Activated CD8-positive, alpha-beta memory T cell treated with anti-CD3 and anti-CD28 coated beads, Interleukin-2, amount 50 U/mL, for 24 hours (primary cell): ENCODE results near the gene LHFPL3.

Experiments used
- DNase-seq: peaks from one replicate; pipeline ENCODE4 v3.0.0-alpha.2; 2020; ENCODE audit errors: extremely low read depth

Gene LHFPL3

DNA sequence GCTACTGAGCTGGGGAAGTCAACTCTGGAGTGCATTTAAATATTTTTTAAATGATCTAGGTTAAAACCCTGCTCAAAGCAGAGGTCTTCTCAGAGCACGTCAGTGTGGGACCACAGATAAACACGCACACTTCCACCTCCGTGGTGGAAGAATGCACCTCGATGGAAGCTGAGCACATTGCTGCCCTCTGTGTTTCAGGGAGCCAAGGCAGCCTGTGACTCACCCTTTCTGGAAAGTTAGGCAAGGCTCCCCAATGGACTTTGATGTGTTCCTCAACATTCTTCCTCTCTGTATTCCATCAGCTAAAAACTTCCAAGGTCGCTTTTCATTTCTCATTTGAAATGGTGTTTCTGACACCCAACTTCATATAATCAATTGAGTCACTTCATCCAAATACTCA lies 514.8 kb downstream of the LHFPL3 start:
- no peak for DNase-seq

DNA sequence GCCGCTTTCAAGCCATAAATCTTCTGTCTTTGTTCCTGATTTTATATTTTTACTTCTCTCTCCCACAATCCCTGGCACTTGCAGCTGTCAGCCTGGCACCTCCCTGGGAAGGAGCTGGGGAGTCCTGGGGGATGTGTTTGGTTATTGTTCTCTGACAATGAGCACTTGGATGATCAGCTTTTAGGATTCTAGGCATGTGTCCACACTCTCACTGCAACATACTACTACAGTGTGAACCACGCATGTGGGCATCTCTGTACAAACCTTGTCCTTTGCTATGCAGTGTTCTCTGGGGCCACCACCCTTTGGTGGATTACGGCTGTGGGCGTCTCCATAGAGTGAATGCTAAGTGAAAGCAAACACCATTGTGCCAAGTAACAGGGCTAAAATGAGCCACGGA lies 517.2 kb downstream of the LHFPL3 start:
- no peak for DNase-seq

DNA sequence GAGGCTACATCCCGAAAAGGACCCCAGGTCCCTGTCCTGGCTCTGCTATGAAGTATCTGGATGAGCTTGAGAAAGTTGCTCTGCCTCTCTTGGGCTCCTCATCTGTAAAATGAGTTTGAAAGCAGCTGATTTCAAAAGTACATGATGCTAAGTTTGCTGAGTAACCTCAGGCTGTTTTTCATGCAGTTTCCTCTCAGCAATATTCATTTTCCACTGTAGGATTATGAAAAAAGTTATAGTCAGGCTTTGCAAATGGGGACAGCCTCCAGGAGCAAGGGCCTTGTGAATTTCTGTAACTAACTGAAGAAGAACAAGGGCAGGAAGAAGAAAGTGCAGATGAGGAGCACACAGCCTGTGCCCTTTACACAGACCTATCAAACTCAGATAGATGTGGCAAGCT lies 518.3 kb downstream of the LHFPL3 start:
- no peak for DNase-seq

DNA sequence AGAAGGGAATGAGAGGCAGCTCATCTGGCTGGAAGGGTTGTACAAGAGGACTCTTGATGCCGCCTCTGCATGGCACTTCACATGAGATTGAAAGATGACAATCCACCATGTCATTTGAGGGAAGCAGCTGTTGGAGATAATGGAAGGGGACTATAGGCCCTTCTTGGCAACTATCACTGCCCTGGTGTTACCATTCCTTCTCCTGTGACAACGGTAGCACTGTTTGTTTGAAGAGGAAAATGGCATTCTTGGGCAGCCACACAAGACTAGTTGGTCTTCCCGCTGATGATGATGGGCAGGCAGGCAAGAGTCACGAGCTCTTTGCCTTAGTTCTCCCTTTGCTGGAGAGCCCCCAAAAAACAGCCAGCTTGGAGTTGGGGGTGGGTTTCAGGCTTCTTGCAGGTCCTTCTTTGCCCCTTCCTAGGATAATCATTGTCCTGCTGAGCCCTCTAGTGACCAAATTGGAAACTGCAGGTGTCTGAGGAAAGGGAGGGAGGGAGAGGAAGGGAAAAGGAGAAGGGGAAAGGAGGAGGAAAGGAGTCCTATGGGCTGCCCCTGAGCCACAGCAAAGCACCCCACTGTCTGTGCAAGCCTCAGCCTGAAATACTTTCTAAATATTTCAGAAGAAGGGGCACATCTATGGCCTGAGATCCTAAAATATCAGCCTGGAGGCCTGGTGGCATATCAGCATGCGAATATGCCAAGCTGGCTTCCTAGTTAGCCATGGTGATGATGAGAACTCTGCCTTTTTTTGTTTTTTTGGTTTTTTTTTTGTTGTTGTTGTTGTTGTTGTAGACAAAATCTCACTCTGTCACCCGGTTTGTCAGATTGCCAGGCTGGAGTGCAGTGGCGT lies 520.0 kb downstream of the LHFPL3 start:
- no peak for DNase-seq

DNA sequence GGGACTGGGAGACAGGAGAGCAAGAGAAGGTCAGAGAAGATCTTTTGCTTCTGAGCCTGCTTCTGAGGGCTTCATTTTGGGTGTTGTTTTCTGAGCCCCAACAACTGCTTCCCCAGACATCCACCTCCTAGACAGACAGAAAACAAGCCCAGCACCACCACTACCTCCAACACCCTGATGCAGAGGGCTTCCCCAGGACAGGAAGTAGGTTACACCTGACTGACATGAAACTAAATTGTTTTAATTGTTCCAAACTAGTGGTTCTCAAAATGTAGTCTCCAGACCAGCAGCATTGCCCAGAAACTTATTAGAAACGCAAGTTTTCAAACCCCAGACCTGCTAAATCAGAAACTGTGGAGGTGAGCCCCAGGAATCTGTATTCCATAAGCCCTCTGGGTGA lies 522.0 kb downstream of the LHFPL3 start:
- no peak for DNase-seq

DNA sequence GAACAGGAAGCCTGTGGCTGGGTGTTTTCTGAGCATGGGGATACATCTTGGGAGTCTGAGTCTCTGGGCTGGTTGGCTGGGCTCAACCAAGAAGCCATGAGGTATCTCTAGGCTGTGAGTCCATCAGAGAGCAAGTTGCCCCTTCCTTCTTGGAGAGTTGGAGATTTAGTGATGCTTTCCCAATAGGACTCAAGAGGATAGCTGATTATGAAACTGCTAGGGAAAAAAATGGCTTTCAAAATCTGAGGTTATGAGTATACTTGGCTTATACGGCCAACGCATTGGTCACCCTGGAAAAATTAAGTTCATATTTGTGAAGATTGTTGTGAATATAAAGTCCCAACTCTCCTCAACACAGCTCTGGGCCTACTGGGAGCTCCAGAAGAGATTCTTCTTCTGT lies 522.9 kb downstream of the LHFPL3 start:
- no peak for DNase-seq

DNA sequence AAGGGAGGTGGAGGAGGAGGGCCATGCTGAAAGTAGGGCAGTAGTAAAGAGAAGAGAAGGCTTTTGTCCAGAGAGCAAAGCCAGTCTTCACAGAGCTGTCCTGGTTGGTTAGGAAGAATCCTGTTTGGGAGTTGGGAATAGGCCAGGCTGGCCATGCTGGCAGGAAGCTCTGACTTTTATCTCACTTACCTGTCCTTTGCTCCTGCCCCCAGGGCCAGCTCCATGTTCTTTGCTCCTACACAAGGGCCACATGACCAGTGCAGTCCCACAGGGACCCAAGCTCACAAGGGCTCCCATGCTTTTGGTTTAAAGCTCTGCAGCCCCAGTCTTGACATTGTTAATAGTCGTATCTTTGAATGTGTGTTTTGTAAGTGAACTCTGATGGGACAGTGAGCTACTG lies 524.0 kb downstream of the LHFPL3 start:
- no peak for DNase-seq

DNA sequence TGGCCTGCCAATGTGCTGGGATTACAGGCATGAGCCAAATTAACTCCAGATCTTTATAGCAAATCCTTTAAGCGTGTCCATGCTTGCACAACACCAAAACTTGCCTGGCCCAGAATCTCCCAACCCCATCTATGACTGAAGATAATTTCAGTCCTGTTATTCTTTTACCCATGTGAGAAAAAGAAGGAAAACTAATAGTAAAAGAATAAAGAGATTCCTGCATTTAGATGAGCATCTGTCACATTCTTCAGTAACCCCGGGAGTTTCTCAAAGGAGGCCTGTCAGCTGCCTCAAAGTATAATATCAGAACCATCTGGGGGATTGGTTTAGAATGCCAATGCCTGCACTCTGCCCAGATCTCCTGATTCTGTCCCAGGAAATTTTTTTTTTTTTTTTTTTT lies 527.5 kb downstream of the LHFPL3 start:
- DNase-seq: no peak

DNA sequence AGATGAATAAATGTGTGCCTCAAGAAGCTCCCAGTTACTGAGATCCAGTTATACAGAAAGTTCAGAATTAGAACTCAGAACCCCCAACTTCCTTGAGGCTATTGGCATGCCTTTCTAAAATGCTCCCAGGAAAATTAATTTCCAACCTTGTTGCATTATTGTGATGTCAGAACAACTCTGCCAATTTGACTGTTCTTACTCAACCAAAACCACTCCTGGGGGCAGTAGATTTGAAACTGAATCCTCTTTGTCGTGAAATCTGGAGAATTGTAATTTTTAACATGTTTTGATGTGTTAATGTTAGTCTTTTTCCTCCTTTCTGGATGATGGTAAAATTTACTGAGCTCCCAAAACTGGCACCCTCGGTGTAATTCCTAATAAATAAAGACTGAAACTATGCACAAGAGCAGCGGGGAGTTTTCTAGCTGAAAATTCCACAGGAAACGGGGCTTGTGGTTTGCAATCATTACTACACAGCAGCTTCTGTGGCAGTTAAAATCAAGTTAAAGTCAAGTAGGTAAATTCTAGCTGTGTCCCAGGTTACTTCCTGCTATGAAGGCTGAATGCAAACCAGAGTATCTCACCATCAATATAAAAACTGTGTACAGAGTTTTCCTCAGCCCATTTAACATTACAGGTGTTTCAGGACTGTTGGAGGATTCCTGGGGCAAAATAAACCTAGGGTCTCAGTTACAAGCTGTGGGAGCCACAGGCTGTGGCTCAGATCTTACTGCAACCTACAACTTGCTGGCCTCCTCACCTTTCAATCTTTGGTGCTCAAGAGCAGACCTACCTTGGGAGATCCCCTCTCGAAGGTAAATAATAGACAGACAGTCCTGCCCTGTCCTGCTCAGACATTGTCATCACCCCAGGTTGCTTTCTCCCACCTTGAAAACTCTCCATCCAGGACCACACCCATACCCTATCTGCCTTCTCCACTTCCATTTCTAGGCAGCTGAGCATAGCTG lies 529.3 kb downstream of the LHFPL3 start:
- DNase-seq: no peak

DNA sequence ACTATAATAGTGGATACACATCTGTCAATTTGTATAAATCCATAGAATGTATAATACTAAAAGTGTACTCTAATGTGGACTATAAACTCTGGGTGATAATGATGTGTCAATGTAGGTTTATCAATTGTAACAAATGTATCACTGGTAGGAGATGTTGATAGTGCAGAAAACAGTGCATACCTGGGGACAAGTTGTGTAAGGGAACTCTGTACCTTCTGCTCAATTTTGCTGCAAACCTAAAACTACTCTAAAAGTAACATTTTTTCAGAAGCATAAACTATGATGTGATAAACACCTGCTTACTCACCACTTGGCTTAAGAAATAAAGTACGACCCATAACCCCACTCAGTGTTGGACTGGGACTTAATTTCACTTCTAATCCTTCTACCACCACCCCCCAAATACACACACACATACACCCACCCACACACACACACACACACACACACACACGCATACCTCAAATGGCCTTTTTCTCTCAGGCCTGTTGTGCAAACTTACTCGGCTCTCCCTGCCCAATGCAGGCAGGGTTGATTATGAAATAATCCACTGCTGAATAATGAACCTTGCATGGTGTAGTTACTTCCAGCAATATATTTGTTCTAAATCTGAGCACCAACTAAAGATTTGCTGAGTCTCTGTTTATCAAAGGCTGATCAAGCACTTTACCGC lies 531.5 kb downstream of the LHFPL3 start:
- no peak for DNase-seq

DNA sequence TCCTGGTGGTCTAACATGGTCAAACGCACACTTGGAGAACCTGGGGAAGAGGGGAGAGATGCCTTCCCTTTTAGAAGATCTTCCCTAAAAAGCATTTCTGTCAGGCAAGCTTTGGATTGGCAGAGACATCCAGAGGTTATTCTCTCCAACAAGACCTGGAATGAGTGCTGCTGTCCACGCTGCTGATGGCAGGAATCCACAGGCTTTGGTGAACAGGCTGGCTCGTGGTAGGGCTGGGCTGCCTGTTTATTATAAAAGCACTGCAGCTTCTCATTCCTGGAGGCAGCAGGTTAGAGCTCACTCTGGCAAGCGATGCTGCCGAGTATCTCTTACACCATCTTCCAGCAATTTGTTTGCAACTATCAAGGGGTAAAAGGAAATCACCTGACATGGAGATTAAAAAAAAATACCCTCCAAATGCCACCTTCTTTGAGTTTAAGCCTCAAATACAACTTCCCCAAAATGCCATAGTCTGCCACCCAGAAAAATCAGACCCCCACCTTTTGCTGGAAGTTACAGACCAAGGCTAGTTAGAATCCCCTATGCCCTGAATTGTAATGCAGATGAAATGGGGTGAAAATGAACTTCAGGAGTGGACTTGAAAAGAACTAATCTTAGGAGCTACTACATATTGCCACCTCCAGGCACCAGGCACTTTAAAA lies 533.5 kb downstream of the LHFPL3 start:
- no peak for DNase-seq

DNA sequence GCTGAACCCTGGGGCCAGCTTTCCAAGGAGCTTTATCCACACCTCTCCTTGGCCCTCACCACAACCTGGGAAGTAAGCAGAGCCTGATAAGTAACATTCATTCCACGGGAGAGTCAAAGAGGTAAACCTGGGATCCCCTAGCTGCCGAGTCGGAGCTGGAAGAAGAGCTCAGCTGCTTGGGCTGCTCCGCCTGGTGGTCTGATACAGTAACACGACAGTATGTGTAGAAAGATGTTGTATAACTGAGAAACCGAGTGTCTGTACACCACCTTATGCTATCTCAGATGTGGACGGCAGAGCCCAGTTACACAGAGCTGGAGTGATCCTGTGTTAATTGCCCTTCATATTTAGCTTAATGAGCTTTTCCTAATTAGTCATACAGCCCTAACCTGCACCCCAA lies 534.3 kb downstream of the LHFPL3 start:
- no peak for DNase-seq

DNA sequence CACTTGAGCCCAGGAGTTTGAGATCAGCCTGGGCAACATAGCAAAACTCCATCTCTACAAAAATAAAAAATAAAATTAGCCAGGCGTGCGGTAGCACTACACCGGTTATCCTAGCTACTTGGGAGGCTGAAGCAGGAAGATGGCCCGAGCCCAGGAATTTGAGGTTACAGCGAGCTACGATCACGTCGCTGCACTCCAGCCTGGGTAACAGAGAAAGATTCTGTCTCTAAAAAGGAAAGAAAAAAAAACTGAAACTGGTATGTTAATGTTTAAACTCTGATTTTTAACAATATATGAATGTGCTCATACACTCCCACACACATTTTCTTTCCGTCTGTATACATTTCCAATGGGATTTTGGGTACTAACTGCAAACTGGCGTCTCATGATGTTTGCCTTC lies 545.0 kb downstream of the LHFPL3 start:
- DNase-seq: no peak

DNA sequence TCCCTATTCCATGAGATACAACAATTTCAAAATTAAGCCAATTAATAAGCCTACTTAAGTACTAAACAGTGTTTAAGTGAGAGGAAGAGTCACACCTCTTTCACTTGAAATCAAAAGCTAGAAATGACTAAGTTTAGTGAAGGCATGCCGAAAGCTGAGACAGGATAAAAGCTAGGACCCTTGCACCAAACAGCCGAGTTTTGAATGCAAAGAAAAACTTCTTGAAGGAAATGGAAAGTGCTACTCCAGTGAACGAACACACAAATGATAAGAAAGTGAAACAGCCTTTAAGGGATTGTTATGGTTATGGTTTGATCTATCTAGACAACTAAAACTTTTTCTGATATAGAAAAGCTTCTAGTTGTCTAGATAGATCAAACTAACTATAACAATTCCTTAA lies 550.2 kb downstream of the LHFPL3 start:
- DNase-seq: no peak

DNA sequence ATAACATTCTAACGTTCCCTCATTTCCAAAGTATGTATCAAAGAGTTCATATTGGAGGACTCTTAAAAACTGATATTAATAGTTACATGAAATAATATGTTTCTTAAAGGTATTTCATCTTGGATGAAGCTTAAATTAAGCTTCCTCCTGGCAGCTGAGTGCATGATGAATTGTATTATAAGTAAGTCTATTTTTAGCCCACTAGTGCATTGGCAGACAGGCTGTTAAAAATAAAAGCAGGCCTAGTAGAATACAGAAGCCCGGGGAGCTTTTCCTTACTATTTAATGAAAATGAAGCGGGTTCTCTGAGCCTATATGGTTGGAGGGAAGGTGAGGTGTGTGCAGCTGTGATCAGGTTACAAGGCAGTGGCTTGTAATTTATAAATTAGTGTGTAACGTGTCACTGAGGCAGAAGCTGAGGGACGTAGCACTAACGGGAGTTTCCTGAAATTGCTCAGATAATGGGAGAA lies 554.9 kb downstream of the LHFPL3 start:
- no peak for DNase-seq

DNA sequence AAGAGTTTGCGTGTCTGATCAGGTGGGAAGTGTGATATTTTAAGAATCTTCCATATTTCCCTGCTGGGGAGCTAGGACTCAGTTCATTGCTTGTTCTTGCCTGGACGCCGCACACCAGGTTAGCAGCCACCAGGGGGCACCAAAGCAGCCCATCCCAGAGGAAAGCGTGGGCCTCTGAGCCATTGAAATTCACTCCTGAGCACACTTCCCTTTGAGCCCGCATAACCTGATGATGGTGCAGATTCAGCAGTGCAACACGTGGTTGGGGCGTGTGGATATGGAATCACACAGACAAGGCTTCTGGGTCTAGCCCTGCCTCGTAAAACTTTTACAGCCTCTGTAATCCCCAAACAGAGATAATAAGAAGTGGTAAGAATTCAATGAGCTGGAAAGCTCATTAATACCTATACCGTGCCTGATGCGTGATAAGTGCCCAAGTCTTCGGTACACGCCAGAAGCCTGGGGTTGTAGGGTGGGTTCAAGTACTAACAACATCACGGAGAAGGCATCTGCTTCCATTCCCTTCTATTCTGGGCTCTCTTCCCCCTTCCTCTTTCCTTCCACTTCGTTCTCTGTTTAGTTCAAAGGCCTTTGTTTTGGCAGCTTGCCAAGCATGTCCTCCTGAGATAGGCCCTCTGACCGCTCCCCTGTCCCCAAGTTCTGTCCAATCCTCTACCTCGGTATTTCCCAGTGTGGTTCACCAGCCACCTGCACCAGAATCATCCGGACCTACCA lies 555.5 kb downstream of the LHFPL3 start:
- peak; percentile 49 for DNase-seq

DNA sequence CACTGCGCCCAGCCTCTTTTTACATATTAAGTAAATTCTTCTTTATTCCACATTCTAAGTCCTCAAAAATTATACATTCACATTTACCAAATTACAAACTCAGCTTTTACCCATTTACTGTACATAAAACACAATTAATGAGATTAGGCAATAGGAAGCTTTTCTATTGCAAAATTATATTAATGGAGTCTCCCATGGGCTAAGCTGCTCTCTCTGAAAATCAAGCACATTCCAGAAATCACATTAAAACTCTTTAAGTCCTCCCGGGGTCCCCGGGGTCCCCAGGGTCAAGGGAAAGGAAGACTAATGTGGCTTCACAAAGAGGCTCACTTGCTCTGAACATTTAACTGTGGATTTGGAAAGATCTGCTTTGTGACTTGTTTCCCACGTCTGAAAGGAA lies 558.2 kb downstream of the LHFPL3 start:
- no peak for DNase-seq

DNA sequence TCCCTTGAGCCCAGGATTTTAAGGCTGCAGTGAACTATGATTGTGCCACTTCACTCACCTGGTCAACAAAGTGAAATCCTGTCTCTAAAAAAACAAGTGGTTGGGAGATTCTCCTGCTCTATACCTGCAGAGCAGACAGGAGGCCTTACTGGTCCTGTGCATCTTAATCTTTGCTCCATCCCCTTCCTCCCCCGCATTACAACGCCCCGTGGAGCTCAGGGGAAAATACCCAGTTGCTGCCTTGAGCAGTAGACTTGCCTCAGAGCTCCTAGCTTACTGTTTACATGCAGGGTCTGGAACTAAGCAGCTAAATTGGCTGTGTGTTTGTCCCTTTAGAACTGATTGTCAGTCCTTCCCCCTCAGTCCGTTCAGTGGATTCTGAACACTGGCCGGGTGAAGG lies 561.8 kb downstream of the LHFPL3 start:
- DNase-seq: no peak

DNA sequence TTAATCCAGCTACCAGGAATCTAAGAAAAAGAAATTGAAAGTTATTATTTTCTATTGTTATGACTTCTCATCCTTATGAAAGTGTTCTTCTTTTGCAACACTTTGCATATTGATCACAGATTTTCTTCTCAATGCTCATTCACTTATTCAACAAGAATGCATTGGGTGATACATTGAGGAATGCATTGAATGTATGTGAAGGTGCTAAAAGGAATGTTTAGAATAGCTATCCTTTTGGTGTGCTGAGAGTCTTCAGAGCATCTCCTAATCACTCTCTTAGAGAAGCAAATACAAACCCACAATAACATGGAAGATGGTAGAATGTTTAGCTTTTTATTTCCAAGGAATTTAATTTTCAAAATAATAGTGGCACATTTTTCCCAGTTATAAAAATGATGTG lies 563.5 kb downstream of the LHFPL3 start:
- no peak for DNase-seq

DNA sequence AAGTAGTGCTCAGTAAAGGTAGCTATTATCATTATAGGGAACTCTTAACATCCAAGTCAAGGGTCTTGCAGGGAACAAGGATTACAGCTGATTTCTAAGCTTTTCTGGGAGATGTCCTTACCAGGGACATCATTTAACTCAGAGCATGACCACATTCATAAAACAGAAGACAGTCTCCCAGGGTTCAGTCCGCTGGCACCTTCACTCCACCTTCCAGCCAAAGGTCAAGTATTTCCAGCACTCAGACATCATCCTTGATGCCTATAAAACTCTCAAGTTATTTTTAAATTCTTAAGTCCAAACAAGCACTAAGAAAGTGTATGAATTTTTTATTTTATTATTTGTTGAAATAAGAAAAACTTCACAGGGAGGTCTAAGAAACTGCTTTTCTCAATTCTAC lies 565.9 kb downstream of the LHFPL3 start:
- no peak for DNase-seq
